ENCODE data around the gene PPM1A. TPM values are rescaled to one million over a fixed set of nuclear protein-coding genes. Genes with fewer than 3 reads are reported as not detected.
A peak's percentile ranks its signal among the peaks of the same experiment; 100 is the strongest.

Gene PPM1A
- 10 to 100 TPM; 44.0 to 54.6 TPM for total RNA-seq

DNA sequence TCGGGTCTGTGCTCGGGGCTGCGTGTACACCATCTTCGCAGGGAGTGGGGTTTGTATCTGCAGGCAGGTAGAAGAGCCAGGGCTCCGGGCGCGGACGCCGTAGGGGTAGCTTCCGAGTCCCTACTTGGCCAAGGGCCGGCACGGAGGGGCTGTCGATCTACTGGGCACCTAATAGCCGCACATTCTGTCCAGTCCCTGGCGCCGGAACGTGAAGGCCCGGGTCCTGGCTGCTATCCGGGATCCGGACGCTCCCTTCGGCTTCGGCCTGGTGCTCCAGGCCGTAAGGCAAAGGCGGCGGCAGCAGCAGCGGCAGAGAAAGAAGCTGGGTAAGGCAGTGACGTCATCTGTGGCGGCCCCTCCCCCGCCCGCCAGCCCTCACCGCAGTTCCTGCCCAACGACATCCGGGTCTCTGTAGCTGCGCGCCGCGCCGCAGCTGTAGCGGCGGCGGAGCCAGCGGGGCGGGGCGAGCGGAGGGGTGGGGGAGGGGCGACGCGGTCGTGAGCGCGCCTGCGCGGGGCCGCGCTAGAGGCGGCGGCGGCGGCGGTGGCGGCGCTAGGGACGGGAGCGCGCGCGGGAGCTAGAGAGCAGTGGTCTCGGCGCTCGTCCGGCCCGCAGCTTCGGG is at the start of gene PPM1A:
TSS of gene PPM1A (plus strand) at position 525 of the 622 bp plus-strand sequence. CDS start 33,483 bp downstream, outside the sequence.
- Mint-ChIP-seq H3K27ac (peak within 1 kb of the TSS; percentile 99), H3K4me1 (peaks cover 46% of the 10 kb centered on the region), H3K9me3 (ENCODE audit: low read depth) (no peaks in the 10 kb centered on the region), H3K27me3 (no peaks in the 10 kb centered on the region), H3K4me3 (peak within 1 kb of the TSS; percentile 86), H3K36me3 (peaks cover 6% of the 10 kb centered on the region)
- CTCF ChIA-PET = interaction anchor here (0.7 to 2.6 kb wide), 7 partner anchors 17 to 284 kb away, joined by 3 to 25 read pairs (median 8); partner anchors contain the start of gene PCNX4
- DNase-seq = peak; percentile 95
- peak; percentile 76 for ATAC-seq

DNA sequence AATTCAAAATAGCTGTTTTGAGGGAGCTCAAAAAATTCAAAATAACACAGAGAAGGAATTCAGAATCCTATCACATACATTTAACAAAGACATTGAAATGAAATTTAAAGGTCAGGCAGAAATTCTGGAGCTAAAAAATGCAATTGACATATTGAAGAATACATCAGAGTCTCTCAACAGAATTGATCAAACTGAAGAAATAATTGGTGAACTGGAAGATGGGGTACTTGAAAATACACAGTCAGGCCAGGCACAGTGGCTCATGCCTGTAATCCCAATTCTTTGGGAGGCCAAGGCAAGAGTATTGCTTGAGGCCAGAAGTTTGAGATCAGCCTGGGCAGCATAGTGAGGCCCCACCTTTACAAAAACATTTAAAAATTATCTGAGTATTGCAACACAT is 49.7 kb upstream of the PPM1A start:
- Mint-ChIP-seq H3K27ac (no peak overlapping the region), H3K4me3 (no peak overlapping the region), H3K4me1 (peaks cover 5% of the 10 kb centered on the region), H3K36me3 (peaks cover 3% of the 10 kb centered on the region), H3K27me3 (peaks cover 14% of the 10 kb centered on the region), H3K9me3 (ENCODE audit: low read depth) (peaks cover 4% of the 10 kb centered on the region)
- CTCF ChIA-PET = no interaction called here
- ATAC-seq (no peak), DNase-seq (no peak)

DNA sequence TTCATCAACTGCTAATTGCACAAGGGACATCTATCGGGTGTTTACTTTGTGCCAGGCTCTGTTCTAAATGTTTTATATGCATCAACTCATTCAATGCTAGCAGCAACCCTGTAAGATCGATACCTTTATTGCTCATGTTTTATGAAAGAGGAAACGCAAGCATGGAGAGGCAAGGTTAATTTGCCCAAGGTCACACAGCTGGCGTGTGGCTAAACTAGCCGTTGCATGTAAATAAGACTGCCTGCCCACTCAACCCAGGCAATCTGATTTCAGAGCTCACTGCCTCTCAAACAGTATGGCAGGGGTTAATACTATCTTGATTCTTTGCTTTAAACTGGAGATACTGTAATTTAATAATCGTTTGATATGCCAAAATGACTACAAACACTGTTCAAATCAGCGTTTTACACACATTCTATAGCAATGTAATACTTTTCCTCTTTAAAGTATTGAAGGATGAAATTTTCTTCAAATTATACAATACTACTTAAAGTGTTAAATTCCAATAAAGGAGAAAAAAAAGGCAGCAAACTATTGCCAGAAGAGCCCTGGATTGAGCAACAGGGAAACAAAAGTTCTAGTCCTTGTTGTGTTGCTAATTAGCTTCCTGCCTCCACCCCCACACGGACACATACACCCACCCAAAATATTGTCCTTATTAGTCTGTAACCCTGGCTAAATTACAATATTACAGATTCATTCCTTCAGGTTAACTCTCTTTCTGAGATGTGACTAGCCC is 44.7 kb upstream of the PPM1A start:
- no peaks in the 10 kb centered on the region for H3K9me3 Mint-ChIP-seq (ENCODE audit: low read depth)
- H3K27ac Mint-ChIP-seq = no peak overlapping the region
- H3K27me3 Mint-ChIP-seq = peaks cover 34% of the 10 kb centered on the region
- H3K4me1 Mint-ChIP-seq = no peaks in the 10 kb centered on the region
- CTCF ChIA-PET = interaction anchor here (1.1 kb wide), 1 partner anchor 20 kb away, joined by 3 read pairs; no protein-coding TSS in a partner anchor
- H3K36me3 Mint-ChIP-seq = peaks cover 3% of the 10 kb centered on the region
- ATAC-seq (no peak), DNase-seq (no peak)
- no peak overlapping the region for H3K4me3 Mint-ChIP-seq

DNA sequence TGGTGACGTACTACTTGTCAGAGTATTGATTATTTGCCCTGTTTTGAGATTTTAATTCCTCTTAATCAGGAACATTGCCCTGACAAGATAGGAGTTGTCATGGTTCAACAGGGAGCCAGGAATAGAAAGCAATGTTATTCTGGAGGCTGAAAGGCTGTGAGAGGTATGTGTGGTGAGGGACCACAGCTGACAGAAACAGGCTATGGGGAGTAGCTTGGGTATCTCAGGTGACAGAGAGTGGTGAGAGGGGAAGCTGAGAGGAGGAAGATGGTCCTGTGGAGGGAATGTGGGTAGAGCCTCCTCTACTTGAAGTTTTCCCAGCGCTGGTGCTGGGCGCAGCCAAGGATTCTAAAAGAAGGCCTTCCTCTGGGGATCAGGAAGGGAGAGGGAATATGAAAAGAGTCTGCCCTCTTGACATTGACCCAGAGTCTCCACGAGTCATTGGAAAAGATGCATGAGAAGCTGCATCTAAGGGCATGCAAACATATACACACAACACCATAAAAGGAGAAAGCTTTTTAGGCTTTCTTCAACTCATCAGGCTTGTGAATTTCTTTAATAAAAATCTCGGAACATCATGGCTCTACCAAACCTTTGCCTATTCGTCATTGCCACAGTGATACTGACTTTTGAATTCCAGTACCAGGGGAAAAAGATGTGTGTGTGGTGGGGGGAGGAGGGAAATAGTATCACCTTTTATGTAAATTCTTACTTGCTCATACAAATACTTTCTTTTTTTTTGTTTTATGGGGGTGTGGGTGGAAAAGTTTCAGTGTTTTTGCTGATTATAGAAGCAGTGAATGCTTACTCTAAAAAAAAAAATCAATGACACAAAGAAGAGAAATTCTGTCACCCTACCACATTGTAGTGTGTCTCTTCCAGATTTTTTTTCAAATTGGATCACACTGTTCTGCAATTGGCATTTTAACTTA is 43.9 kb upstream of the PPM1A start:
- Mint-ChIP-seq H3K36me3 (peaks cover 2% of the 10 kb centered on the region), H3K4me3 (no peak overlapping the region), H3K27me3 (peaks cover 37% of the 10 kb centered on the region), H3K4me1 (no peaks in the 10 kb centered on the region), H3K27ac (no peak overlapping the region), H3K9me3 (ENCODE audit: low read depth) (no peaks in the 10 kb centered on the region)
- ATAC-seq = no peak
- DNase-seq = no peak
- CTCF ChIA-PET = no interaction called here

DNA sequence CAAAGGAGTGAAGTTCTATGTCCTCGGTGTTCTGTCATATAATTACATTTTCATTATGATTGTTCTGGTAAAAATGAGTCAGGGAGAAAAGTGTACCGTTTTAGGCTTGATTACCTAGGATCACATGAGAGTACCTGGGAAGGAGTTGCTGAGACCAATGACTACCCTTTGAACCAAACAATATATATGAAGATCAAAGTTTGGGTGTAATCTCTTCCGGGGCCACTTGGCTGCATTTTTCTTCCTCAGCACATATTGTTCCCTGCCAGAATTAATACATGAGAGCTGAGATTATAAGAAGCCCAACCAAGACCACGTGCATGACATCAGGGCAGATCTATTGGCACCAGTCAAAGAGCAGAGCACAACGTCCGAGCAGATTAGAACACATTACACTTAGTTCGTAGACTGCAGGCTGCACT is 42.8 kb upstream of the PPM1A start:
- Mint-ChIP-seq H3K4me1 (no peaks in the 10 kb centered on the region), H3K27me3 (peaks cover 33% of the 10 kb centered on the region), H3K36me3 (peaks cover 2% of the 10 kb centered on the region), H3K9me3 (ENCODE audit: low read depth) (no peaks in the 10 kb centered on the region), H3K4me3 (no peak overlapping the region), H3K27ac (no peak overlapping the region)
- DNase-seq (no peak), ATAC-seq (no peak)
- CTCF ChIA-PET = no interaction called here

DNA sequence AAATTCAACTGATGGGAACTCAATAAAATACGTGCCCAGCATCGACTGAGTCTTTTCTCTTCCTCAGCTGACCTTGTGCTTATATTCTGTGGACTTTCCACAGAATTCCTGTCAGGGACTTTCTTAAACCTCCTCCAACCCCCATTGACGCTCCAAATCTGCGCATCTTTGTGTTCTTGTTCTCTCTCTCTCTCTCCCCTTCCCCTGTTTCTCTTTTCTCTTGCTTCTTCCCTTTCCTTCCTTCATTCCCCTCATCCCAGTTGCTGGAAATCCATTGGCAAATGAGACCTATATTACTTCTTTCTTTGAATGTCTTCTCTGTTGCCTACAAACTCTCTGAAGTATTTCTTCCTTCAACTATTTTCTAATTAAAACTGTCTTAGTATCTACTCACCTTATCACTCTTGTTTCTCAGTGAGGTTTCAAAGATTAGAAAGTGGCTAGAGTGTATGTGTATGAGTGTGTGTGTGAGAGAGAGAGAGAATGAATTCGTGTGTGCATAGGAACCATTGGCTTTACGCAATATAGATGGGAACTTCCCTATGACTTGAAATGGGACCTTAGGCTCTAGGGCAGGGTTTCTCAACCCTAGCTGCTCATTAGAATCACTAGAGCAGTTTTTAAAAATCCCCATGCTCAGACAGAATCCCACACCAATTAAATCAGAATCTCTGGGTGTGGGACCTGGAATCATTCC is 42.0 kb upstream of the PPM1A start:
- H3K27me3 Mint-ChIP-seq = peaks cover 29% of the 10 kb centered on the region
- H3K27ac Mint-ChIP-seq = no peak overlapping the region
- H3K9me3 Mint-ChIP-seq (ENCODE audit: low read depth) = no peaks in the 10 kb centered on the region

DNA sequence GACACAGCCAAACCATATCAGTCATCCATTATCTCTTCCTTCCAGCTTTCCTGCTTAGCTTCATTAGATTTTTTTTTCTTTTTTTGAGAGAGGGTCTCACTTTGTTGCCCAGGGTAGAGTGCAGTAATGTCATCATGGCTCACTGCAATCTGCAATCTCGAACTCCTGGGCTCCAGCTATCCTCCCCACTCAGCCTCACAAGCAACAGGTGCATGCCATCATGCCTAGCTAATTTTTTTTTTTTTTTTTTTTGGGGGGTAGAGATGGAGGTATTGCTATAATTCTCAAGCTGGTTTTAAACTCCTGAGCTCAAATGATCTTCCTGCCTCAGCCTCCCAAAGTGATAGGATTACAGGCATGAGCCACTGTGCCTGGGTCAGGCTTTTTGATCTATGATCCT is 38.3 kb upstream of the PPM1A start:
- Mint-ChIP-seq H3K9me3 (ENCODE audit: low read depth) (no peaks in the 10 kb centered on the region), H3K4me1 (no peaks in the 10 kb centered on the region), H3K4me3 (no peak overlapping the region), H3K27me3 (peaks cover 17% of the 10 kb centered on the region), H3K36me3 (no peaks in the 10 kb centered on the region), H3K27ac (no peak overlapping the region)
- ATAC-seq (no peak), DNase-seq (no peak)
- CTCF ChIA-PET = interaction anchor here (0.8 to 1.3 kb wide), 4 partner anchors 18 to 121 kb away, joined by 3 to 4 read pairs (median 3); no protein-coding TSS in a partner anchor

More for the DNA sequence above, 42.0 kb upstream of the PPM1A start:
- ATAC-seq (no peak), DNase-seq (no peak)
- no peaks in the 10 kb centered on the region for H3K36me3 Mint-ChIP-seq
- CTCF ChIA-PET = no interaction called here
- H3K4me3 Mint-ChIP-seq = no peak overlapping the region
- no peaks in the 10 kb centered on the region for H3K4me1 Mint-ChIP-seq

DNA sequence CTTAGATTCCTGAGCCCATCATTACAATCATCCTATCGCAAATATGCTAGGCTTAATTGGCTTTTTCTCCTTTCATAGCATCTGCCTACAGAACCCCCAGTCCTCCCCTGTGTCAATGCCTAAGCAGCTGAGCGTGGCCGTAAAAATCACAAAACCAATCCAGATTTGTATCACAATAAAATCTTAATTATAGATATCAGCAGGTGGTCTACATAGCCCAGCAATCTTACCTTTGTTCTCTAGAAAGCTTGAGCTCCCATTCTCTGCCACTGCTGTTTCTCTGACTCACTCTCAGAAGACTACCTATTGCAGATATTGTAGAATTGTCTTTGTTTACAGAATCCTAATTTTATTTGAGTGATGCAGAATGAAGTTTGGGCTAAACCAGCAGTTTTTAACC is 37.9 kb upstream of the PPM1A start:
- H3K4me1 Mint-ChIP-seq = no peaks in the 10 kb centered on the region
- no peaks in the 10 kb centered on the region for H3K36me3 Mint-ChIP-seq
- CTCF ChIA-PET = interaction anchor here (0.8 to 1.3 kb wide), 3 partner anchors 17 to 120 kb away, joined by 3 to 4 read pairs (median 3); no protein-coding TSS in a partner anchor
- H3K9me3 Mint-ChIP-seq (ENCODE audit: low read depth) = no peaks in the 10 kb centered on the region
- ATAC-seq (no peak), DNase-seq (no peak)
- H3K4me3 Mint-ChIP-seq = no peak overlapping the region
- H3K27ac Mint-ChIP-seq = no peak overlapping the region
- H3K27me3 Mint-ChIP-seq = peaks cover 17% of the 10 kb centered on the region

DNA sequence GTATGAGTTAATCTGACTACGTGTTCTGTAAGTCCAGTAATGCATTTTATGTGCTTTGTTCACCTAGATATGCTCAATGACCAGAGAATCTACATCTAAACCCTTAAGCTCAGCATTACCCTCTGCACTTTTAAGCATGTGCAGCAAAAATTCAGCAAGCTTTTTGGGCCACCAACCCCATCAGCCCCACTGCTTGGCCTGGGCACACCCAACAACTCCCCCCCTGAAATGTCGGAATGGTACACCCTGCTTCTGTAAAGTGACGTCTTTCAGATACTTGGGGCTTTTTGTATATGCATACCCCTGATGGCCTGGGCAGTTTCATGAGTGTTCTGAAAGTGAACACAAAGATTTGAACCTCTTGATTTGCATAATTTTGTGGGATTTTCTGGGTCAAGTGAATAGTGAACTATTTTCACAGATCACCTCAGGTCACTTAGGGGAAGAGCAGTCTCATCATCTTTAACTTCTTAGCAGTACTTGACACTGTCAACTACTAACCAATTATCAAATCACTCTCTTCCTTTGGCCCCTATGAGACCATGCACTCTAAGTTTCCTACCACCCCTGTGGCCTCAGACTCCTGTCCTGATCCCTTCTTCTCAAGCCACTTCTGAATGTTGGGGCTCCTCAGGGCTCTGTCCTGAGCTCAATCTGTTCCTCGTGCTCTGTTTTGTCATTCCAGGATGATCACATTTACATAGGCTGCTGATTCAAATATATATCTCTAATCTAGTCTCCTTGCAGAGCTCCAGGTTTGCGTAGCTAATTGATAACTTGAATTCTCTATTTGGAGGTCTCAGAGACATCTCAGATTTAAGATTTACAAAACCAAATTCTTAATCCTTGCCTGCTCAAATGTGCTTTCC is 36.3 kb upstream of the PPM1A start:
- DNase-seq (no peak), ATAC-seq (no peak)
- H3K27me3 Mint-ChIP-seq = peaks cover 9% of the 10 kb centered on the region
- no peaks in the 10 kb centered on the region for H3K36me3 Mint-ChIP-seq
- H3K9me3 Mint-ChIP-seq (ENCODE audit: low read depth) = no peaks in the 10 kb centered on the region
- H3K27ac Mint-ChIP-seq = no peak overlapping the region
- H3K4me3 Mint-ChIP-seq = no peak overlapping the region
- CTCF ChIA-PET = no interaction called here
- H3K4me1 Mint-ChIP-seq = no peaks in the 10 kb centered on the region

DNA sequence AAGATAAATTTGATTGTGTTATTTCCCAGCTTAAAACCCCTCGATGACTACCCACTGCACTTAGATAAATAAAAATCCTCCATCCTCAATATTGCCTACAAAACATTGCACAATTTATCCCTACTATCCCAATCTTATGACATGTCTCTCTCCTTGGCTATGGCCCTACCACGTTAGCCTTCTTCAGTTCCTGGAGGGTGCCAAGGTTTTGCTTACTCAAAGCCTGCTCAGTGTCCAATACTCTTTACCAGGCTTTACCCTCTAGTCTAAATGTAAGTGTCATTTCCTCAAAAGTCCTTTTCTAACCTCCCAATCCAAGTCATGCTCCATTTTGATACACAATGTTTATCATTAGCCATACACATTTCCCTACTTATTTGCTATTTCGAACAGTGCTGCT is 35.0 kb upstream of the PPM1A start:
- Mint-ChIP-seq H3K9me3 (ENCODE audit: low read depth) (no peaks in the 10 kb centered on the region), H3K4me1 (no peaks in the 10 kb centered on the region), H3K4me3 (no peak overlapping the region), H3K27ac (no peak overlapping the region), H3K36me3 (no peaks in the 10 kb centered on the region), H3K27me3 (peaks cover 8% of the 10 kb centered on the region)
- ATAC-seq (no peak), DNase-seq (no peak)
- CTCF ChIA-PET = no interaction called here

DNA sequence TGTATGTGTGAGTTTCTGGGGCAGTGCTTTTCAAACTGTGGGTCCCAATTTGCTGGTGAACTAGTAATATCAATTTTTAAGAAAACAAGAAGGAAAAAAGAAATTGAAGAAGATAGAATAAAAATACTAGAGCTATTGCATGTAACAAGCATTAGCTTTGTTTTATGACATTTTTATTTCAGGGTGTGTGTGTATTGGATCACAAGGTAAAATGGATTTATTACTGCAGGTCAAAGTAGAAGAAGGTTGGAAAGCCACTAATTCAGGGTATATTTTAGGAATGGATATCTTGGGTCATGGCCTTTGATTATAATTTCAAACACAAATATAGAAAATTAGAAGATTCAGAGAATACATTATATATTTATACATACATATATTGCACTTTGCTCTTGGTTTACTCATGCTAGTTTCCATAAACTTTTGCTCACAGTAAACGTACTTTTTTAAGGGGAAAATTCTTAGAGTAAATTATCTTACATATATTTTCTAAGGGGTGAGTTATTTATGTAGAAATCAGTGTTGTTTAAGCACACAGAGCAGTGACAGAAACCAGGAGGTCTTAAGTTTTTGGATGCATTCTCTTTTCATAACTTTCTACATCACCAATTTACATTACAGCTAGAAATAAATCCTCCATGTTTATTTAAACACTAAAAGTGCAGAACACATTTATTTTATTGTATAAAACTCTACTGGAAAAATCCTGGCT is 34.5 kb upstream of the PPM1A start:
- no peaks in the 10 kb centered on the region for H3K9me3 Mint-ChIP-seq (ENCODE audit: low read depth)
- peaks cover 3% of the 10 kb centered on the region for H3K27me3 Mint-ChIP-seq
- DNase-seq = no peak
- CTCF ChIA-PET = no interaction called here
- no peak overlapping the region for H3K4me3 Mint-ChIP-seq
- H3K36me3 Mint-ChIP-seq = no peaks in the 10 kb centered on the region
- no peaks in the 10 kb centered on the region for H3K4me1 Mint-ChIP-seq
- no peak overlapping the region for H3K27ac Mint-ChIP-seq
- no peak for ATAC-seq

DNA sequence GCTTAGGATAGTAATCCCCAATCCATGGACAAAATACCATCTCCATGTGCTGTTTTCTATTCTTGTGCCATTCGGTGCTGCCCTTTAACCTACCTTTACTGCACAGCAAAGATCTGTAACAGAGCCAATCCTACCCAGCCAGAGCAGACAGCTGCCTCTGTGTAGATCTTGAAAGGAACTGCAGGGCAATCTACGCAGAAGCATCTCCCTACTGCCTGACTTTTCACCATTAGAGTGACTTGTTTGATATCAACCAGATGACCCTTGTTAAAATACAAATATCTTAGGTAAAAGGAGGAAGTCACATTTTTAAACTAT is 33.9 kb upstream of the PPM1A start:
- Mint-ChIP-seq H3K36me3 (no peaks in the 10 kb centered on the region), H3K9me3 (ENCODE audit: low read depth) (no peaks in the 10 kb centered on the region)
- CTCF ChIA-PET = no interaction called here

More for the DNA sequence above, 33.9 kb upstream of the PPM1A start:
- Mint-ChIP-seq H3K27ac (no peak overlapping the region), H3K27me3 (peaks cover 2% of the 10 kb centered on the region), H3K4me1 (no peaks in the 10 kb centered on the region), H3K4me3 (no peak overlapping the region)
- DNase-seq (no peak), ATAC-seq (no peak)
